GM18867 (cell line): ENCODE measurements around the gene BAIAP2L2.
"Not testable (repeated sequence)": the region's sequence is repeated elsewhere in the genome, so short reads cannot be mapped to it uniquely, and the experiment has no call there.

ENCODE experiments used
- ATAC-seq: cut with Tn5 transposase; IDR thresholded peaks from one replicate; pipeline ENCODE4 v1.9.1; 2021; ENCODE audit warnings: mild to moderate bottlenecking, moderate library complexity; ENCODE audit not compliant: unreplicated experiment

Gene BAIAP2L2

GRCh38 chr22:38082986-38083710 is 27.3 kb downstream of the BAIAP2L2 start:
- ATAC-seq, result no peak

GRCh38 chr22:38081941-38082828 is 28.3 kb downstream of the BAIAP2L2 start:
- no peak for ATAC-seq

- no peak for ATAC-seq
Measured at GRCh38 chr22:38081636-38081940, 28.9 kb downstream of the BAIAP2L2 start.

- no peak for ATAC-seq
Measured at GRCh38 chr22:38080850-38081635, 29.4 kb downstream of the BAIAP2L2 start.

GRCh38 chr22:38080474-38080849 is 30.0 kb downstream of the BAIAP2L2 start:
- ATAC-seq, result no peak

- no peak for ATAC-seq
Measured at GRCh38 chr22:38079804-38080203, 30.7 kb downstream of the BAIAP2L2 start.

- ATAC-seq, result not testable (repeated sequence)
Measured at GRCh38 chr22:38079208-38079607, 31.3 kb downstream of the BAIAP2L2 start.

- no peak for ATAC-seq
Measured at GRCh38 chr22:38078046-38078840, 32.2 kb downstream of the BAIAP2L2 start.

- ATAC-seq, result no peak
Measured at GRCh38 chr22:38077595-38077994, 32.9 kb downstream of the BAIAP2L2 start.

- no peak for ATAC-seq
Measured at GRCh38 chr22:38077096-38077495, 33.4 kb downstream of the BAIAP2L2 start.

- ATAC-seq, result no peak
Measured at GRCh38 chr22:38075961-38076360, 34.5 kb downstream of the BAIAP2L2 start.

- ATAC-seq, result no peak
Measured at GRCh38 chr22:38075105-38075825, 35.2 kb downstream of the BAIAP2L2 start.

- no peak for ATAC-seq
Measured at GRCh38 chr22:38074181-38075104, 36.0 kb downstream of the BAIAP2L2 start.

GRCh38 chr22:38073150-38074130 is 37.0 kb downstream of the BAIAP2L2 start:
- ATAC-seq, result no peak

- ATAC-seq, result no peak
Measured at GRCh38 chr22:38072322-38073149, 37.9 kb downstream of the BAIAP2L2 start.

GRCh38 chr22:38071421-38072321 is 38.8 kb downstream of the BAIAP2L2 start:
- no peak for ATAC-seq
